ENCODE data around the gene DNTT. TPM values are rescaled to one million over a fixed set of nuclear protein-coding genes. Genes with fewer than 3 reads are reported as not detected.

Gene DNTT
- total and polyA plus RNA-seq, 9 of the 15 experiments (the other 6 are each of a cell fraction or from before 2014, with no cell fraction given): not detected

- TF ChIP-seq ZEB2 (IDR thresholded peaks at IDR 0.05) (no peak), XRCC4 (IDR thresholded peaks at IDR 0.05; ENCODE audit: extremely low read depth, insufficient read depth, insufficient read length) (no peak)
These were observed 13.0 kb downstream of the DNTT start (continued) for GRCh38 chr10:96317067-96317833.

- ATAC-seq (no peak), DNase-seq (ENCODE audit: extremely low read depth in 1 of 4, low spot score in 3 of 4) (peak in 1 of 4 experiments; percentile 6), FAIRE-seq (no peak)
- H2AFZ ChIP-seq (ENCODE audit: low read depth, low read length): no peak overlapping the region
- peaks cover 4 to 13% of the 10 kb centered on the region in 2 experiments; a peak in 3 of 5 replicates for H3K27me3 ChIP-seq (ENCODE audit: control insufficient read depth in 2 of 2, insufficient read depth in 2 of 2, low read length in 2 of 2)
- no peaks in the 10 kb centered on the region for H3K79me2 ChIP-seq (ENCODE audit: control insufficient read depth, insufficient read depth, low read length)
- no peak overlapping the region for H3K9ac ChIP-seq (ENCODE audit: insufficient read depth in 1 of 2, low read depth in 2 of 2, low read length in 2 of 2)
- no peaks in the 10 kb centered on the region for H3K4me1 ChIP-seq (replicated peaks in 1 of 2; ENCODE audit: control insufficient read depth in 2 of 2, insufficient read depth in 2 of 2, low read length in 2 of 2)
- no peaks in the 10 kb centered on the region for H3K9me3 ChIP-seq (replicated peaks; ENCODE audit: control insufficient read depth, insufficient read depth, low read depth, low read length)
- H3K9me1 ChIP-seq (ENCODE audit: control insufficient read depth, insufficient read depth, low read length): no peaks in the 10 kb centered on the region
- ChIA-PET CTCF (ENCODE audit: low intra/inter-chr PET ratio) (no interaction called here), POLR2A (no interaction called here)
- H4K20me1 ChIP-seq (replicated peaks; ENCODE audit: control insufficient read depth, insufficient read depth, low read length): no peaks in the 10 kb centered on the region
- WGBS (ENCODE audit: insufficient coverage, low coverage, missing lambda C conversion rate): 0% methylated on average over 3 of the region's 3 CpGs
- intact Hi-C loops (cut with micrococcal nuclease): no loop called here
- no peak overlapping the region for H3K27ac ChIP-seq (ENCODE audit: extremely low read depth, low read depth, low read length)
- in situ Hi-C loops (cut with MboI): loop anchor here (10.0 kb wide), 1 partner anchor 305 kb away; no protein-coding TSS in a partner anchor
- H3K4me2 ChIP-seq (ENCODE audit: insufficient read depth, low read length): no peak overlapping the region
- H3K36me3 ChIP-seq (ENCODE audit: control insufficient read depth, insufficient read depth, low read length): no peaks in the 10 kb centered on the region
- no TSS peak for BruUV-seq (replicated peaks)
- no peak overlapping the region for H3K4me3 ChIP-seq
- TF ChIP-seq ZNF311 (CRISPR knock-in tag; IDR thresholded peaks at IDR 0.05): no peak
- peak; percentile 84 for TF ChIP-seq MAFK (IDR thresholded peaks at IDR 0.05; ENCODE audit: low read length)
- TF ChIP-seq TSHZ1 (CRISPR knock-in tag; IDR thresholded peaks at IDR 0.05): no peak
- TF ChIP-seq ZNF316 (IDR thresholded peaks at IDR 0.05): peak; percentile 91
- TF ChIP-seq MAFF (IDR thresholded peaks at IDR 0.05; ENCODE audit: low read length): peak; percentile 86
- peak; percentile 90 for TF ChIP-seq C11orf30 (IDR thresholded peaks at IDR 0.05; ENCODE audit: low read depth)
- TF ChIP-seq ELK1 (CRISPR knock-in tag; IDR thresholded peaks at IDR 0.05): no peak
- TF ChIP-seq, protein P1, sequence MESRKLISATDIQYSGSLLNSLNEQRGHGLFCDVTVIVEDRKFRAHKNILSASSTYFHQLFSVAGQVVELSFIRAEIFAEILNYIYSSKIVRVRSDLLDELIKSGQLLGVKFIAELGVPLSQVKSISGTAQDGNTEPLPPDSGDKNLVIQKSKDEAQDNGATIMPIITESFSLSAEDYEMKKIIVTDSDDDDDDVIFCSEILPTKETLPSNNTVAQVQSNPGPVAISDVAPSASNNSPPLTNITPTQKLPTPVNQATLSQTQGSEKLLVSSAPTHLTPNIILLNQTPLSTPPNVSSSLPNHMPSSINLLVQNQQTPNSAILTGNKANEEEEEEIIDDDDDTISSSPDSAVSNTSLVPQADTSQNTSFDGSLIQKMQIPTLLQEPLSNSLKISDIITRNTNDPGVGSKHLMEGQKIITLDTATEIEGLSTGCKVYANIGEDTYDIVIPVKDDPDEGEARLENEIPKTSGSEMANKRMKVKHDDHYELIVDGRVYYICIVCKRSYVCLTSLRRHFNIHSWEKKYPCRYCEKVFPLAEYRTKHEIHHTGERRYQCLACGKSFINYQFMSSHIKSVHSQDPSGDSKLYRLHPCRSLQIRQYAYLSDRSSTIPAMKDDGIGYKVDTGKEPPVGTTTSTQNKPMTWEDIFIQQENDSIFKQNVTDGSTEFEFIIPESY (CRISPR knock-in tag; IDR thresholded peaks at IDR 0.05): no peak
- no peak for TF ChIP-seq RAD51 (IDR thresholded peaks at IDR 0.05; ENCODE audit: borderline replicate concordance, low read depth)
- no peak for TF ChIP-seq SP1 (CRISPR knock-in tag; IDR thresholded peaks at IDR 0.05)
- no peak for TF ChIP-seq ZNF696 (CRISPR knock-in tag; conservative IDR thresholded peaks at IDR 0.05)
- TF ChIP-seq ZC3H11A (IDR thresholded peaks at IDR 0.05; ENCODE audit: low read depth, low read length): no peak
These were observed 15.7 kb downstream of the DNTT start for GRCh38 chr10:96319754-96320474.

Measured in K562 (cell line).